ENCODE results near the gene IL34. TPM values are rescaled to one million over a fixed set of nuclear protein-coding genes. Genes with fewer than 3 reads are reported as not detected.

Gene IL34
- polyA plus RNA-seq, 1 donor from 2014 or later: 3.0 TPM

DNA sequence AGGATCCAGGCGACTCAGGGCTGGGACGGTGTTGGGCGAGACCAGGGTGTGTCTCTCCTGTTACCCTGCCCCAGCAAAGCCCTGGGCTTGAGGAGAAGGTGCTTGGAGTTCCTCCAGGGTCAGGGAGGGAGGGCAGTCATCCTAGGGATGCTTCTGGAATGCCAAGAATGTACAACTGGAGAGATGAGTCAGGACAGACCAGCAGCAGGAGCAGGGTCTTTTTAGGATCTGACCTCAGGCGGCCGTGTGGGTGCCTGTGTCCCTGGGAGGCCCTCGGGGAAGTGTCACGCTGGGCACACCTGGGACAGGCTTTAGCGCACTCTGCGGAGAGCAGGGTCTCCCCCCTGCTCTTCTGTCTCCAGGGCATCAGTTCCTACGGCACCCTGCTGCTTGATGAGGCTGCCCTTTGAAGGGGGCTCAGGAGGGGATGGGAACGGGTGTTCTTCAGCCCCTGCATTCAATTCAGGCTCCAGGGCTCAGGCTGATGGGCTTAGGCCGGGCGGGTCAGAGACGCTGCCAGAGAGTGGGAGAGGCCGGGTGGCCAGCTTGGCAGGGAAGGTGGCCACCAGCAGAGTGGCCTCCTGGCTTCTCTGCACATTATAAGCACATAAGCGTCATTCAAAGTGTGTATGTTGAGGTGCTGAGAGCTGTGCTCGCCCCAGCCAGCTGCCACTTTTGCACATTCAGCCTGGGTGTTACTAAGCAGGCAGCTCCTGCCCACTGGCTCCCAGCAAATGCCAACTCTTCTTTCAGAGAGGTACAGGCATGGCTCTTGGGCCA lies 47.9 kb downstream of the IL34 start:
- Histone ChIP-seq H3K9me2 (ENCODE audit: insufficient read depth, low read length) (no peaks in the 10 kb centered on the region), H3K9me3 (ENCODE audit: low read length) (no peaks in the 10 kb centered on the region), H3K27me3 (ENCODE audit: insufficient read depth, low read depth, low read length) (no peaks in the 10 kb centered on the region), H3K9ac (ENCODE audit: low read length) (no peak overlapping the region), H3K27ac (ENCODE audit: low read length) (no peak overlapping the region), H3K79me2 (replicated peaks; ENCODE audit: insufficient read depth, low read length) (no peaks in the 10 kb centered on the region), H2AFZ (ENCODE audit: low read depth, low read length) (no peak overlapping the region), H3K36me3 (ENCODE audit: insufficient read depth, low read length) (no peaks in the 10 kb centered on the region), H4K20me1 (ENCODE audit: insufficient read depth) (no peaks in the 10 kb centered on the region), H3K4me2 (ENCODE audit: low read length) (no peak overlapping the region), H3F3A (ENCODE audit: insufficient read depth, low read length, poor library complexity, severe bottlenecking) (no peaks in the 10 kb centered on the region), H3K4me3 (ENCODE audit: low read length) (no peak overlapping the region)
- TF ChIP-seq, protein P1, sequence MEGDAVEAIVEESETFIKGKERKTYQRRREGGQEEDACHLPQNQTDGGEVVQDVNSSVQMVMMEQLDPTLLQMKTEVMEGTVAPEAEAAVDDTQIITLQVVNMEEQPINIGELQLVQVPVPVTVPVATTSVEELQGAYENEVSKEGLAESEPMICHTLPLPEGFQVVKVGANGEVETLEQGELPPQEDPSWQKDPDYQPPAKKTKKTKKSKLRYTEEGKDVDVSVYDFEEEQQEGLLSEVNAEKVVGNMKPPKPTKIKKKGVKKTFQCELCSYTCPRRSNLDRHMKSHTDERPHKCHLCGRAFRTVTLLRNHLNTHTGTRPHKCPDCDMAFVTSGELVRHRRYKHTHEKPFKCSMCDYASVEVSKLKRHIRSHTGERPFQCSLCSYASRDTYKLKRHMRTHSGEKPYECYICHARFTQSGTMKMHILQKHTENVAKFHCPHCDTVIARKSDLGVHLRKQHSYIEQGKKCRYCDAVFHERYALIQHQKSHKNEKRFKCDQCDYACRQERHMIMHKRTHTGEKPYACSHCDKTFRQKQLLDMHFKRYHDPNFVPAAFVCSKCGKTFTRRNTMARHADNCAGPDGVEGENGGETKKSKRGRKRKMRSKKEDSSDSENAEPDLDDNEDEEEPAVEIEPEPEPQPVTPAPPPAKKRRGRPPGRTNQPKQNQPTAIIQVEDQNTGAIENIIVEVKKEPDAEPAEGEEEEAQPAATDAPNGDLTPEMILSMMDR (IDR thresholded peaks at IDR 0.05; ENCODE audit: poor library complexity, severe bottlenecking): no peak
- TF ChIP-seq EZH2 (IDR thresholded peaks at IDR 0.05; ENCODE audit: borderline replicate concordance, insufficient read depth, low read length, poor library complexity, severe bottlenecking) (no peak), EP300 (conservative IDR thresholded peaks at IDR 0.05; ENCODE audit: poor library complexity, severe bottlenecking) (no peak), TAF1 (IDR thresholded peaks at IDR 0.05; ENCODE audit: low read depth) (no peak), RAD21 (conservative IDR thresholded peaks at IDR 0.05) (no peak), SMC3 (conservative IDR thresholded peaks at IDR 0.05; ENCODE audit: poor library complexity) (no peak), POLR2AphosphoS5 (IDR thresholded peaks at IDR 0.05) (no peak), MXI1 (conservative IDR thresholded peaks at IDR 0.05; ENCODE audit: poor library complexity, severe bottlenecking) (no peak)
- TF ChIP-seq, protein P2, sequence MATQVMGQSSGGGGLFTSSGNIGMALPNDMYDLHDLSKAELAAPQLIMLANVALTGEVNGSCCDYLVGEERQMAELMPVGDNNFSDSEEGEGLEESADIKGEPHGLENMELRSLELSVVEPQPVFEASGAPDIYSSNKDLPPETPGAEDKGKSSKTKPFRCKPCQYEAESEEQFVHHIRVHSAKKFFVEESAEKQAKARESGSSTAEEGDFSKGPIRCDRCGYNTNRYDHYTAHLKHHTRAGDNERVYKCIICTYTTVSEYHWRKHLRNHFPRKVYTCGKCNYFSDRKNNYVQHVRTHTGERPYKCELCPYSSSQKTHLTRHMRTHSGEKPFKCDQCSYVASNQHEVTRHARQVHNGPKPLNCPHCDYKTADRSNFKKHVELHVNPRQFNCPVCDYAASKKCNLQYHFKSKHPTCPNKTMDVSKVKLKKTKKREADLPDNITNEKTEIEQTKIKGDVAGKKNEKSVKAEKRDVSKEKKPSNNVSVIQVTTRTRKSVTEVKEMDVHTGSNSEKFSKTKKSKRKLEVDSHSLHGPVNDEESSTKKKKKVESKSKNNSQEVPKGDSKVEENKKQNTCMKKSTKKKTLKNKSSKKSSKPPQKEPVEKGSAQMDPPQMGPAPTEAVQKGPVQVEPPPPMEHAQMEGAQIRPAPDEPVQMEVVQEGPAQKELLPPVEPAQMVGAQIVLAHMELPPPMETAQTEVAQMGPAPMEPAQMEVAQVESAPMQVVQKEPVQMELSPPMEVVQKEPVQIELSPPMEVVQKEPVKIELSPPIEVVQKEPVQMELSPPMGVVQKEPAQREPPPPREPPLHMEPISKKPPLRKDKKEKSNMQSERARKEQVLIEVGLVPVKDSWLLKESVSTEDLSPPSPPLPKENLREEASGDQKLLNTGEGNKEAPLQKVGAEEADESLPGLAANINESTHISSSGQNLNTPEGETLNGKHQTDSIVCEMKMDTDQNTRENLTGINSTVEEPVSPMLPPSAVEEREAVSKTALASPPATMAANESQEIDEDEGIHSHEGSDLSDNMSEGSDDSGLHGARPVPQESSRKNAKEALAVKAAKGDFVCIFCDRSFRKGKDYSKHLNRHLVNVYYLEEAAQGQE (IDR thresholded peaks at IDR 0.05; ENCODE audit: borderline replicate concordance): no peak

GRCh38 chr16:70694868-70695218 lies 48.5 kb downstream of the IL34 start:
- Histone ChIP-seq H3K9me2 (ENCODE audit: insufficient read depth, low read length) (no peaks in the 10 kb centered on the region), H3K9ac (ENCODE audit: low read length) (no peak overlapping the region), H3F3A (ENCODE audit: insufficient read depth, low read length, poor library complexity, severe bottlenecking) (no peaks in the 10 kb centered on the region), H3K4me2 (ENCODE audit: low read length) (no peak overlapping the region), H3K36me3 (ENCODE audit: insufficient read depth, low read length) (no peaks in the 10 kb centered on the region), H3K4me3 (ENCODE audit: low read length) (no peak overlapping the region), H4K20me1 (ENCODE audit: insufficient read depth) (no peaks in the 10 kb centered on the region), H3K79me2 (replicated peaks; ENCODE audit: insufficient read depth, low read length) (no peaks in the 10 kb centered on the region), H3K27ac (ENCODE audit: low read length) (no peak overlapping the region), H2AFZ (ENCODE audit: low read depth, low read length) (no peak overlapping the region), H3K9me3 (ENCODE audit: low read length) (no peaks in the 10 kb centered on the region), H3K27me3 (ENCODE audit: insufficient read depth, low read depth, low read length) (no peaks in the 10 kb centered on the region)
- TF ChIP-seq EP300 (conservative IDR thresholded peaks at IDR 0.05; ENCODE audit: poor library complexity, severe bottlenecking): no peak
- TF ChIP-seq TAF1 (IDR thresholded peaks at IDR 0.05; ENCODE audit: low read depth): no peak
- no peak for TF ChIP-seq POLR2AphosphoS5 (IDR thresholded peaks at IDR 0.05)
- TF ChIP-seq EZH2 (IDR thresholded peaks at IDR 0.05; ENCODE audit: borderline replicate concordance, insufficient read depth, low read length, poor library complexity, severe bottlenecking): no peak
- no peak for TF ChIP-seq RAD21 (conservative IDR thresholded peaks at IDR 0.05)
- TF ChIP-seq, protein P2 (IDR thresholded peaks at IDR 0.05; ENCODE audit: borderline replicate concordance): no peak
- no peak for TF ChIP-seq SMC3 (conservative IDR thresholded peaks at IDR 0.05; ENCODE audit: poor library complexity)
- no peak for TF ChIP-seq MXI1 (conservative IDR thresholded peaks at IDR 0.05; ENCODE audit: poor library complexity, severe bottlenecking)
- TF ChIP-seq, protein P1 (IDR thresholded peaks at IDR 0.05; ENCODE audit: poor library complexity, severe bottlenecking): no peak

Data from neural cell (in vitro differentiated cells).